Parathyroid adenoma (tissue), 2 donors: ENCODE data around the gene EFNA4.

Experiments
- H2AFZ ChIP-seq: fragments of 300-600 bp; sonication (generic); one replicate; pipeline ENCODE4 v1.7.0; 2017; ENCODE audit warnings: antibody characterized with exemption, mild to moderate bottlenecking
- H3K27ac ChIP-seq: fragments of 300-600 bp; sonication (generic); one replicate; pipeline ENCODE4 v1.7.0; 2017
- H3K27me3 ChIP-seq: fragments of 300-600 bp; sonication (generic); one replicate; pipeline ENCODE4 v1.7.0; 2017; ENCODE audit warnings: low read length; ENCODE audit not compliant: control insufficient read depth, insufficient read depth
- H3K36me3 ChIP-seq: fragments of 300-600 bp; sonication (generic); one replicate; pipeline ENCODE4 v1.7.0; 2017; ENCODE audit warnings: low read length; ENCODE audit not compliant: control insufficient read depth, insufficient read depth
- H3K4me1 ChIP-seq: fragments of 300-600 bp; sonication (generic); one replicate; pipeline ENCODE4 v1.7.0; 2017; ENCODE audit warnings: control low read depth
- H3K4me2 ChIP-seq: fragments of 300-600 bp; sonication (generic); one replicate; pipeline ENCODE4 v1.7.0; 2017; ENCODE audit warnings: low read length
- H3K4me3 ChIP-seq: fragments of 300-600 bp; sonication (generic); one replicate; pipeline ENCODE4 v1.7.0; 2017; ENCODE audit warnings: low read depth, low read length
- H3K79me2 ChIP-seq: fragments of 300-600 bp; sonication (generic); one replicate; pipeline ENCODE4 v1.7.0; 2017; ENCODE audit warnings: control low read depth
- H3K9ac ChIP-seq: fragments of 300-600 bp; sonication (generic); one replicate; pipeline ENCODE4 v1.7.0; 2017; ENCODE audit warnings: mild to moderate bottlenecking
- H3K9me3 ChIP-seq: fragments of 300-600 bp; sonication (generic); one replicate; pipeline ENCODE4 v1.7.0; 2017; ENCODE audit warnings: low read length; ENCODE audit not compliant: control insufficient read depth
- TF ChIP-seq, protein P1 (sequence below): fragments of 300-600 bp; sonication (generic); IDR thresholded peaks from one replicate; pipeline ENCODE4 v1.7.0; 2017; ENCODE audit warnings: antibody characterized with exemption, mild to moderate bottlenecking
- donor health status: primary hyperparathyroidism.

Gene EFNA4

DNA sequence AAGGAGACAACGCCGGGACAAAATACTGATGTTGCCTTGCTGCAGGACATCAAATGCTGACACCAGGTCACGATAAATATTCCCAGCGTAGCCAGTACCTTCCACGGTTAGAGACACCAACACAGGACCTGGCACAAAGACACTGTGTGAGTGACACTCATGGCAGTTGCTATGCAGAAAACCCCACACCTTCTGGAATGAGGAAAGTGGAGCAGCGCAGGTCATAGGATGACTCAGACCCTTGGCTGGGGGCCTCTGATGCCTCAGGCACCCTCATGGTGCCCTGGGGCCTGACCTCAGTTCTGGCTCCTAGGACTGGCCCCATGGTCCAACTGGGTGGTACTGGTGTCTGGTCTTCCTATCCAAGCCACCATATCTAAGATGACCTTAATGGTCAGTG is 37.0 kb upstream of the EFNA4 start:
- Histone ChIP-seq H3K36me3 (no peaks in the 10 kb centered on the region), H3K27ac (no peak overlapping the region), H3K79me2 (no peaks in the 10 kb centered on the region), H3K9ac (no peak overlapping the region), H2AFZ (no peak overlapping the region), H3K4me1 (no peaks in the 10 kb centered on the region), H3K9me3 (no peaks in the 10 kb centered on the region), H3K27me3 (no peaks in the 10 kb centered on the region), H3K4me2 (no peak overlapping the region), H3K4me3 (no peak overlapping the region)
- TF ChIP-seq, protein P1, sequence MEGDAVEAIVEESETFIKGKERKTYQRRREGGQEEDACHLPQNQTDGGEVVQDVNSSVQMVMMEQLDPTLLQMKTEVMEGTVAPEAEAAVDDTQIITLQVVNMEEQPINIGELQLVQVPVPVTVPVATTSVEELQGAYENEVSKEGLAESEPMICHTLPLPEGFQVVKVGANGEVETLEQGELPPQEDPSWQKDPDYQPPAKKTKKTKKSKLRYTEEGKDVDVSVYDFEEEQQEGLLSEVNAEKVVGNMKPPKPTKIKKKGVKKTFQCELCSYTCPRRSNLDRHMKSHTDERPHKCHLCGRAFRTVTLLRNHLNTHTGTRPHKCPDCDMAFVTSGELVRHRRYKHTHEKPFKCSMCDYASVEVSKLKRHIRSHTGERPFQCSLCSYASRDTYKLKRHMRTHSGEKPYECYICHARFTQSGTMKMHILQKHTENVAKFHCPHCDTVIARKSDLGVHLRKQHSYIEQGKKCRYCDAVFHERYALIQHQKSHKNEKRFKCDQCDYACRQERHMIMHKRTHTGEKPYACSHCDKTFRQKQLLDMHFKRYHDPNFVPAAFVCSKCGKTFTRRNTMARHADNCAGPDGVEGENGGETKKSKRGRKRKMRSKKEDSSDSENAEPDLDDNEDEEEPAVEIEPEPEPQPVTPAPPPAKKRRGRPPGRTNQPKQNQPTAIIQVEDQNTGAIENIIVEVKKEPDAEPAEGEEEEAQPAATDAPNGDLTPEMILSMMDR = no peak

- H3K36me3 ChIP-seq = no peaks in the 10 kb centered on the region
- no peak overlapping the region for H2AFZ ChIP-seq
- no peaks in the 10 kb centered on the region for H3K4me1 ChIP-seq
- no peak overlapping the region for H3K9ac ChIP-seq
- H3K4me3 ChIP-seq = no peak overlapping the region
- TF ChIP-seq, protein P1 = no peak
- H3K27ac ChIP-seq = no peak overlapping the region
- H3K4me2 ChIP-seq = no peak overlapping the region
- no peaks in the 10 kb centered on the region for H3K9me3 ChIP-seq
- no peaks in the 10 kb centered on the region for H3K27me3 ChIP-seq
- H3K79me2 ChIP-seq = no peaks in the 10 kb centered on the region
These were observed 33.9 kb upstream of the EFNA4 start for GRCh38 chr1:155029513-155030242.

DNA sequence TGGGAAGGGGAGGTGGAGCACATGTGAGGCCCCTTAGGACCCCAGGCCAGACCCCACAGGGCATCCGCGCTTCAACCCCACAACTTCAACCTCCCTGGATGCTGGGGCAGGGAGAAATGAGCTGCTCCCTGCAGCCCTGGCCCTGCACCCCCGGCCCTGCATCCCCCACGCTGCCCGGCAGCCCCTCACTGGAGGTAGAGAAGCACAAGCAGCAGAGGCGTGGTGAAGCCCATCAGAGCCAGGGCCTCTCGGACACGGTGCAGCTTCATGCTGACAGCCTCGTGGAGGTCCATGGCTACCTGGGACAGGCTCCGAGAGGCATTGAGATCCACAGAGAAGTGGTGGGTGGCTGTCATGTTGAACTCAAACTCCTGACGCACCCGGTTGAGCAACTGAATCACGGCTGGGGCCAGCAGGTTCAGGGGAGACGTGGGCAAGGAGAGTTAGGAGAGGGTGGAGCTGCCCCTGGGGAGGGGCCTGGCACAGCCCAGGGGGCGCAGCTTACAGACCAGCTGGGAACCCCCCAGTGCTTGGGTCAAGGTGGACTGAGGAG is 33.2 kb upstream of the EFNA4 start:
- no peaks in the 10 kb centered on the region for H3K4me1 ChIP-seq
- H3K79me2 ChIP-seq = no peaks in the 10 kb centered on the region
- no peaks in the 10 kb centered on the region for H3K36me3 ChIP-seq
- H3K27ac ChIP-seq = no peak overlapping the region
- H3K9me3 ChIP-seq = no peaks in the 10 kb centered on the region
- H3K4me3 ChIP-seq = no peak overlapping the region
- no peak overlapping the region for H3K9ac ChIP-seq
- TF ChIP-seq, protein P1 = no peak
- H2AFZ ChIP-seq = no peak overlapping the region
- H3K4me2 ChIP-seq = no peak overlapping the region
- H3K27me3 ChIP-seq = no peaks in the 10 kb centered on the region

DNA sequence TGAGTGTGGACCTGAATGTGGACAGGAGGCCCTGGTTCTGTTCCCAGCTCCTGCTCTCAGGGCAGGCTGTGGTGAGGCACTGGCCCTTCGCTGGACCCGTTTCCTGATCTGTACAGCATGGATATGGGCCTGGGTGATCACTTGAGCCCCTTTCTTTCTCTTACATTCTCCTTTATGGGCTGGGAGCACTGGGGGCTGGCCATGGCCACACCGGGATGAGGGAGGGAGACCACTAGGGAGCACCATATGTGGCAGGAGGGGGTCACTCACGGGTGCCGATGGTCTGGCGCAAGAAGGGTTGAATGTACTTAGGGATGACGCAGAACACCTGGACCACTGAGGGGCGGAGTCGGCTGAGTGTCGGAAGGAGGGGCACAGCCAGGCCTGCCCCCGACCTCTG is 32.6 kb upstream of the EFNA4 start:
- Histone ChIP-seq H3K4me3 (no peak overlapping the region), H3K9me3 (no peaks in the 10 kb centered on the region), H3K27me3 (no peaks in the 10 kb centered on the region), H3K4me2 (no peak overlapping the region), H3K79me2 (no peaks in the 10 kb centered on the region), H3K4me1 (no peaks in the 10 kb centered on the region), H3K36me3 (no peaks in the 10 kb centered on the region), H3K27ac (no peak overlapping the region), H2AFZ (no peak overlapping the region), H3K9ac (no peak overlapping the region)
- TF ChIP-seq, protein P1 = no peak

DNA sequence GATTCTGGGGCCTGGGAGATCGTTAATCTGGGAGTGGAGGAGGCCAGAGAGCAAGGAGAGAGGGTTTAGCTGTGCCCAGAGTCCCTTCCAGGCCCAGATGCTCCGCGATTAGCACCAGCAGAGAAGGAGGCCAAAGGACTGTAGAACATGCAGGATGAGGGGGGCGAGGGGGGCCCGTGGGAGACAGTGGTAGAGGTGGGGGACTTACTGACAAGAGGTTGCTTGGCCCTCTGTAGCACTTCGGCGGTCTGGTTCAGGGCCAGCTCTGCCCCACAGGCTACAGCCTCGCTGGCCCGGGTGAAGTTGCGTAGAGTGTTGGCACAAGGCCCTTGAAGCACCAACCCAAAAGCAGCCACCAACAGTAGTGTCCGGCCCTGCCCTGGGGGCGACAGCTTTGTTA is 30.7 kb upstream of the EFNA4 start:
- Histone ChIP-seq H3K36me3 (no peaks in the 10 kb centered on the region), H3K4me1 (no peaks in the 10 kb centered on the region), H2AFZ (no peak overlapping the region), H3K27ac (no peak overlapping the region), H3K4me3 (no peak overlapping the region), H3K79me2 (no peaks in the 10 kb centered on the region), H3K9ac (no peak overlapping the region), H3K9me3 (no peaks in the 10 kb centered on the region), H3K27me3 (no peaks in the 10 kb centered on the region), H3K4me2 (no peak overlapping the region)
- TF ChIP-seq, protein P1 = no peak
